T-cell (primary cell): ENCODE measurements around the gene MFN1. TPM values are rescaled to one million over a fixed set of nuclear protein-coding genes. Genes with fewer than 3 reads are reported as not detected.

Source experiments
- ATAC-seq, 4 experiments: fragments of 200-7000 bp in 3 of 4; fragments of 150-1000 bp in 1 of 4; cut with Tn5 transposase; replicated peaks in 1 of 4; 1 replicate in 3 of 4; 2 replicates in 1 of 4; pipeline ENCODE4 v1.10.0; 2021; ENCODE audit warnings: moderate library complexity in 3 of 4, mild to moderate bottlenecking in 2 of 4, moderate number of reproducible peaks in 1 of 4
- CTCF ChIA-PET, 2 donors: fragments of 300-600 bp; sonication (Branson Sonifier 250); formaldehyde crosslinking; loops; one replicate each; lab custom pipeline; 2022; ENCODE audit warnings: antibody characterized with exemption in 2 of 2; lab: Charles Lee
- POLR2A ChIA-PET, 2 donors: fragments of 300-600 bp; sonication (Branson Sonifier 250); formaldehyde crosslinking; loops; one replicate each; lab custom pipeline; 2022; ENCODE audit warnings: antibody characterized with exemption in 2 of 2; lab: Charles Lee
- DNase-seq, 35 experiments: peaks; one replicate each; pipeline versions ENCODE4 v3.0.0 to v3.0.0-alpha.2; 2013 to 2023
- H3K27ac ChIP-seq: one replicate; pipeline ENCODE4 v1.5.1; 2013; ENCODE audit warnings: low read length
- H3K27me3 ChIP-seq, 2 experiments: replicated peaks in 1 of 2; 1 replicate in 1 of 2; 2 replicates in 1 of 2; pipeline versions ENCODE4 v1.6.1 to v1.7.0; 2013; ENCODE audit warnings: low read length in 1 of 2, mixed read lengths in 1 of 2; ENCODE audit not compliant: control insufficient read depth in 2 of 2, insufficient read depth in 2 of 2; ENCODE audit errors: extremely low read depth in 1 of 2
- H3K36me3 ChIP-seq, 2 donors: 1 replicate in 1 of 2; 2 replicates in 1 of 2; pipeline versions ENCODE4 v1.6.1 to v1.7.0; 2013; ENCODE audit warnings: low read length in 1 of 2; ENCODE audit not compliant: control insufficient read depth in 2 of 2, insufficient read depth in 1 of 2; ENCODE audit errors: extremely low read depth in 1 of 2
- H3K4me1 ChIP-seq, 2 experiments: 1 replicate in 1 of 2; 2 replicates in 1 of 2; pipeline versions ENCODE4 v1.6.1 to v1.7.0; 2013; ENCODE audit warnings: low read length in 2 of 2, mixed read lengths in 1 of 2; ENCODE audit not compliant: insufficient read depth in 2 of 2, control insufficient read depth in 1 of 2; ENCODE audit errors: extremely low read depth in 1 of 2
- H3K4me3 ChIP-seq, 2 donors: 1 replicate in 1 of 2; 2 replicates in 1 of 2; pipeline versions ENCODE4 v1.5.1 to v1.7.0; 2013; ENCODE audit warnings: mild to moderate bottlenecking in 2 of 2, low read length in 1 of 2, moderate library complexity in 1 of 2; ENCODE audit not compliant: control insufficient read depth in 1 of 2; ENCODE audit errors: extremely low read depth in 1 of 2
- H3K9me3 ChIP-seq: 2 replicates; pipeline ENCODE4 v1.7.0; 2013
- H3K27ac Mint-ChIP-seq, 2 donors: one replicate each; pipeline ENCODE4 v1.8.0; 2020 to 2021; ENCODE audit warnings: mild to moderate bottlenecking in 2 of 2, mixed read lengths in 2 of 2
- H3K27me3 Mint-ChIP-seq, 2 donors: one replicate each; pipeline ENCODE4 v1.8.0; 2021 to 2022; ENCODE audit warnings: mixed read lengths in 2 of 2
- H3K36me3 Mint-ChIP-seq: one replicate; pipeline ENCODE4 v1.8.0; 2021; ENCODE audit warnings: mixed read lengths
- H3K4me1 Mint-ChIP-seq, 3 donors: one replicate each; pipeline ENCODE4 v1.8.0; 2020 to 2022; ENCODE audit warnings: mixed read lengths in 3 of 3, mild to moderate bottlenecking in 1 of 3
- H3K4me3 Mint-ChIP-seq, 3 donors: one replicate each; pipeline ENCODE4 v1.8.0; 2020 to 2022; ENCODE audit warnings: mild to moderate bottlenecking in 3 of 3, mixed read lengths in 3 of 3, moderate library complexity in 3 of 3
- H3K9me3 Mint-ChIP-seq, 3 donors: one replicate each; pipeline ENCODE4 v1.8.0; 2020 to 2022; ENCODE audit warnings: mixed read lengths in 3 of 3
- WGBS: methylation state at CpG from one replicate; pipeline ENCODE4 v1.1.5; 2013; ENCODE audit warnings: missing lambda C conversion rate; ENCODE audit not compliant: insufficient coverage; 5-methylcytosine and 5-hydroxymethylcytosine counted together
- total RNA-seq, 35 experiments: library from RNA in 6 of 35; stranded (reverse) in 6 of 35; fragments of 120-200 nt in 1 of 35; gene quantifications; one replicate each; pipeline versions ENCODE4 v1.2.1 to v1.2.4 and lab custom pipeline; 2013 to 2026

The MFN1 gene
- total RNA-seq, 5 donors from 2014 or later (not counting 1 experiment from before 2014, with no cell fraction given): 38.8 to 44.4 (median 40.7) TPM

GRCh38 chr3:179432021-179432420 is 84.5 kb downstream of the MFN1 start:
- peaks cover 2 to 6% of the 10 kb centered on the region in 2 donors for H3K27me3 Mint-ChIP-seq
- H3K4me3 Mint-ChIP-seq: no peak overlapping the region
- H3K9me3 ChIP-seq: no peaks in the 10 kb centered on the region
- peak overlapping the region in 1 of 2 donors; percentile 5 for H3K27ac Mint-ChIP-seq
- POLR2A ChIA-PET: no interaction called here
- no peaks in the 10 kb centered on the region for H3K4me1 ChIP-seq
- no peaks in the 10 kb centered on the region for H3K36me3 Mint-ChIP-seq
- no peaks in the 10 kb centered on the region for H3K9me3 Mint-ChIP-seq
- DNase-seq (peak in 1 of 35 experiments; percentile 2), ATAC-seq (no peak)
- H3K27me3 ChIP-seq: peaks cover 0 to 5% of the 10 kb centered on the region in 2 experiments
- no peaks in the 10 kb centered on the region for H3K36me3 ChIP-seq
- 30% methylated on average over 2 of the region's 3 CpGs for WGBS
- CTCF ChIA-PET: no interaction called here
- no peak overlapping the region for H3K27ac ChIP-seq
- no peaks in the 10 kb centered on the region for H3K4me1 Mint-ChIP-seq
- no peak overlapping the region for H3K4me3 ChIP-seq

- peaks cover 0 to 5% of the 10 kb centered on the region in 2 experiments for H3K27me3 ChIP-seq
- no peak overlapping the region for H3K4me3 ChIP-seq
- no peaks in the 10 kb centered on the region for H3K36me3 ChIP-seq
- H3K27ac ChIP-seq: no peak overlapping the region
- H3K4me1 ChIP-seq: no peaks in the 10 kb centered on the region
- no peak overlapping the region for H3K27ac Mint-ChIP-seq
- no peaks in the 10 kb centered on the region for H3K9me3 ChIP-seq
- no CpG with 5 or more reads among the region's 1 CpG for WGBS
- CTCF ChIA-PET: no interaction called here
- POLR2A ChIA-PET: no interaction called here
- H3K27me3 Mint-ChIP-seq: peaks cover 2 to 6% of the 10 kb centered on the region in 2 donors
- H3K36me3 Mint-ChIP-seq: no peaks in the 10 kb centered on the region
- DNase-seq: no peak
- no peaks in the 10 kb centered on the region for H3K4me1 Mint-ChIP-seq
- H3K4me3 Mint-ChIP-seq: no peak overlapping the region
- no peaks in the 10 kb centered on the region for H3K9me3 Mint-ChIP-seq
- no peak for ATAC-seq
These were observed 84.9 kb downstream of the MFN1 start for GRCh38 chr3:179432451-179432850.

GRCh38 chr3:179436517-179436916 is 89.0 kb downstream of the MFN1 start:
- POLR2A ChIA-PET: no interaction called here
- H3K27me3 Mint-ChIP-seq: peaks cover 2 to 9% of the 10 kb centered on the region in 2 donors
- peaks cover 0 to 8% (median 0%) of the 10 kb centered on the region in 3 donors for H3K4me1 Mint-ChIP-seq
- no CpG with 5 or more reads among the region's 3 CpGs for WGBS
- H3K4me1 ChIP-seq: peaks cover 0 to 2% of the 10 kb centered on the region in 2 experiments
- no peak overlapping the region for H3K4me3 ChIP-seq
- no peaks in the 10 kb centered on the region for H3K9me3 ChIP-seq
- no peak for DNase-seq
- no peak overlapping the region for H3K4me3 Mint-ChIP-seq
- H3K27ac ChIP-seq: no peak overlapping the region
- H3K27ac Mint-ChIP-seq: no peak overlapping the region
- H3K36me3 ChIP-seq: no peaks in the 10 kb centered on the region
- no peaks in the 10 kb centered on the region for H3K9me3 Mint-ChIP-seq
- no peaks in the 10 kb centered on the region for H3K27me3 ChIP-seq
- CTCF ChIA-PET: no interaction called here
- no peaks in the 10 kb centered on the region for H3K36me3 Mint-ChIP-seq
- ATAC-seq: no peak

GRCh38 chr3:179438841-179439240 is 91.3 kb downstream of the MFN1 start:
- DNase-seq: peak in 4 of 35 experiments; percentile 2 to 18 (median 7)
- Histone ChIP-seq H3K27me3 (no peaks in the 10 kb centered on the region), H3K9me3 (no peaks in the 10 kb centered on the region), H3K27ac (no peak overlapping the region), H3K4me3 (no peak overlapping the region), H3K36me3 (no peaks in the 10 kb centered on the region), H3K4me1 (peaks cover 0 to 2% of the 10 kb centered on the region in 2 experiments)
- peaks cover 0 to 8% (median 0%) of the 10 kb centered on the region in 3 donors for H3K4me1 Mint-ChIP-seq
- CTCF ChIA-PET: no interaction called here
- 50% methylated on average over 1 of the region's 5 CpGs for WGBS
- H3K9me3 Mint-ChIP-seq: no peaks in the 10 kb centered on the region
- POLR2A ChIA-PET: no interaction called here
- ATAC-seq: no peak
- H3K27me3 Mint-ChIP-seq: peaks cover 5 to 6% of the 10 kb centered on the region in 2 donors
- H3K4me3 Mint-ChIP-seq: no peak overlapping the region
- no peak overlapping the region for H3K27ac Mint-ChIP-seq
- no peaks in the 10 kb centered on the region for H3K36me3 Mint-ChIP-seq

Other genes starting within 250 kb of the MFN1 start
- gene PIK3CA, start 199.4 kb upstream of the MFN1 start, total RNA-seq: 10 to 100 TPM; 33.8 to 43.5 (median 34.8) TPM
- 1 to 10 TPM in 4 of 5 donors, under 1 TPM in 1; 0.66 to 1.3 (median 1.1) TPM for gene KCNMB3, start 96.6 kb upstream of the MFN1 start, total RNA-seq
- 10 to 100 TPM; 35.1 to 74.9 (median 36.5) TPM for gene ZNF639, start 24.7 kb upstream of the MFN1 start, total RNA-seq
- 1 to 10 TPM in 2 of 5 donors, under 1 TPM in 3; 0.26 to 2.7 (median 0.73) TPM for gene GNB4, start 103.8 kb downstream of the MFN1 start, total RNA-seq
- gene ACTL6A, start 215.2 kb downstream of the MFN1 start, total RNA-seq: 10 to 100 TPM; 27.4 to 62.7 (median 59.2) TPM